SK-N-SH treated with all-trans-retinoic acid at 6 μM for 48 hours (cell line): ENCODE measurements around the gene RPL18.

Experiments used
- ATAC-seq: fragments of 200-7000 bp; cut with Tn5 transposase; 3 replicates; pipeline ENCODE4 v1.9.1; 2020; ENCODE audit warnings: mild to moderate bottlenecking, moderate library complexity
- ARNTL ChIP-seq: fragments of 450-650 bp; formaldehyde crosslinking; IDR thresholded peaks from 2 replicates; pipeline ENCODE4 v1.5.0; 2020; ENCODE audit warnings: low read depth, mild to moderate bottlenecking, moderate library complexity, borderline replicate concordance
- BACH2 ChIP-seq: fragments of 250-450 bp; sonication (Bioruptor Pico); IDR thresholded peaks from 2 replicates; pipeline ENCODE4 v1.9.0; 2021; ENCODE audit warnings: mild to moderate bottlenecking, borderline replicate concordance
- CSDC2 ChIP-seq: fragments of 250-450 bp; sonication (Bioruptor Pico); IDR thresholded peaks from 2 replicates; pipeline ENCODE4 v1.5.0; 2020; ENCODE audit warnings: mild to moderate bottlenecking, moderate library complexity
- GLIS3 ChIP-seq: fragments of 250-450 bp; sonication (Bioruptor Pico); IDR thresholded peaks from 2 replicates; pipeline ENCODE4 v1.5.0; 2020; ENCODE audit warnings: mild to moderate bottlenecking, moderate library complexity
- ISL1 ChIP-seq: fragments of 250-450 bp; sonication (Bioruptor Pico); IDR thresholded peaks from 2 replicates; pipeline ENCODE4 v2.1.2; 2022; ENCODE audit warnings: mild to moderate bottlenecking, moderate library complexity
- OSR1 ChIP-seq: fragments of 250-450 bp; sonication (Bioruptor Pico); IDR thresholded peaks from 2 replicates; pipeline ENCODE4 v1.8.0; 2022; ENCODE audit warnings: moderate library complexity, mild to moderate bottlenecking, inconsistent platforms
- RARB ChIP-seq: fragments of 250-450 bp; sonication (Bioruptor Pico); IDR thresholded peaks from 2 replicates; pipeline ENCODE4 v1.8.0; 2021; ENCODE audit warnings: mild to moderate bottlenecking, moderate library complexity
- SNAI2 ChIP-seq: fragments of 250-450 bp; sonication (Bioruptor Pico); IDR thresholded peaks from 2 replicates; pipeline ENCODE4 v1.5.0; 2020; ENCODE audit warnings: mild to moderate bottlenecking, moderate library complexity
- TCF4 ChIP-seq: fragments of 250-450 bp; sonication (Bioruptor Pico); IDR thresholded peaks from 2 replicates; pipeline ENCODE4 v1.8.0; 2021; ENCODE audit warnings: mild to moderate bottlenecking, moderate library complexity, borderline replicate concordance
- TOX ChIP-seq: fragments of 250-450 bp; sonication (Bioruptor Pico); IDR thresholded peaks from 2 replicates; pipeline ENCODE4 v1.8.0; 2021; ENCODE audit warnings: mild to moderate bottlenecking, moderate library complexity, borderline replicate concordance
- ZC3H10 ChIP-seq: fragments of 250-450 bp; sonication (Bioruptor Pico); IDR thresholded peaks from 2 replicates; pipeline ENCODE4 v1.5.1; 2021; ENCODE audit warnings: mild to moderate bottlenecking, moderate library complexity
- ZFP3 ChIP-seq: fragments of 250-450 bp; sonication (Bioruptor Pico); IDR thresholded peaks from 2 replicates; pipeline ENCODE4 v1.5.0; 2020; ENCODE audit warnings: mild to moderate bottlenecking, moderate library complexity
- ZFP30 ChIP-seq: fragments of 450-650 bp; formaldehyde crosslinking; IDR thresholded peaks from 2 replicates; pipeline ENCODE4 v1.5.0; 2022; ENCODE audit warnings: mild to moderate bottlenecking, moderate library complexity
- ZNF565 ChIP-seq: fragments of 450-650 bp; formaldehyde crosslinking; conservative IDR thresholded peaks from 2 replicates; pipeline ENCODE4 v1.5.0; 2020; ENCODE audit warnings: low read depth, mild to moderate bottlenecking, moderate library complexity
- ZNF70 ChIP-seq: fragments of 450-650 bp; formaldehyde crosslinking; IDR thresholded peaks from 2 replicates; pipeline ENCODE4 v1.5.0; 2020; ENCODE audit warnings: mild to moderate bottlenecking, moderate library complexity
- ZNF8 ChIP-seq: fragments of 450-650 bp; formaldehyde crosslinking; IDR thresholded peaks from 2 replicates; pipeline ENCODE4 v1.5.0; 2020; ENCODE audit warnings: mild to moderate bottlenecking, moderate library complexity
- TF ChIP-seq, protein P1 (sequence below): fragments of 250-450 bp; sonication (Bioruptor Pico); IDR thresholded peaks from 2 replicates; pipeline ENCODE4 v1.8.0; 2021; ENCODE audit warnings: low read depth, mild to moderate bottlenecking, moderate library complexity, borderline replicate concordance
- TF ChIP-seq, protein P2 (sequence below): fragments of 250-450 bp; sonication (Bioruptor Pico); IDR thresholded peaks from 2 replicates; pipeline ENCODE4 v1.5.1; 2021; ENCODE audit warnings: mild to moderate bottlenecking, moderate library complexity
- TF ChIP-seq, protein P3 (sequence below): fragments of 250-450 bp; sonication (Bioruptor Pico); IDR thresholded peaks from 2 replicates; pipeline ENCODE4 v1.8.0; 2020; ENCODE audit warnings: mild to moderate bottlenecking, moderate library complexity, borderline replicate concordance
- TF ChIP-seq, protein P4 (sequence below): fragments of 250-450 bp; sonication (Bioruptor Pico); IDR thresholded peaks from 2 replicates; pipeline ENCODE4 v1.5.1; 2020; ENCODE audit warnings: low read depth, mild to moderate bottlenecking, moderate library complexity
- TF ChIP-seq, protein P5 (sequence below): fragments of 250-450 bp; sonication (Bioruptor Pico); IDR thresholded peaks from 2 replicates; pipeline ENCODE4 v1.5.0; 2020; ENCODE audit warnings: mild to moderate bottlenecking, moderate library complexity

Gene RPL18

DNA sequence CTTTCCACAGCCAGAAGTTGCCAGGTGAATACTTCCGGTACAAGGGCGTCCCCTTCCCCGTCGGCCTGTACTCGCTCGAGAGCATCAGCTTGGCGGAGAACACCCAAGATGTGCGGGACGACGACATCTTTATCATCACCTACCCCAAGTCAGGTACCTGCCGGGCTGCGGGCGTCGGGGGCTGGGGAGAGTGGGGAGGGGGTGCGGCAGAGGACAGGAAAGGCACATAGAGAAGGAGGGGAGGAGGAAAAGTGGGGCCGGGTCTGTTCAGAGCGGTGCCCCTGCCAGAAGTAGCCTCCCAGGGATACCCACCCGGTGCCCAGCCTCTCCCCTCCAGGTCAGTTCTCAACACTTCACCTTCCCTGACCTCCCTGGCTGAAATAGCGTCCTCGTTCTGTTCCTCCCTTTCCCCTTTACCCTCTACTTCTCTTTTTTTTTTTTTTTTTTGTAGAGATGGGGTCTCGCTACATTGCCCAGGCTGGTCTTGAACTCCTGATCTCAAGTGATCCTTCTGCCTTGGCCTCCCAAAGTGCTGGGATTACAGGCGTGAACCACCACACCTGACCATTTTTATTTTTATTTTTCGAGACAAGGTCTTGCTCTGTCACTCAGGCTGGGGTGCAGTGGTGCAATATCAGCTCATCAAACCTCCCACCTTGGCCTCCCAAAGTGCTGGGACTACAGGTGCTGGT lies 42.9 kb downstream of the RPL18 start:
- ATAC-seq, result no peak
- TF ChIP-seq, protein P1, sequence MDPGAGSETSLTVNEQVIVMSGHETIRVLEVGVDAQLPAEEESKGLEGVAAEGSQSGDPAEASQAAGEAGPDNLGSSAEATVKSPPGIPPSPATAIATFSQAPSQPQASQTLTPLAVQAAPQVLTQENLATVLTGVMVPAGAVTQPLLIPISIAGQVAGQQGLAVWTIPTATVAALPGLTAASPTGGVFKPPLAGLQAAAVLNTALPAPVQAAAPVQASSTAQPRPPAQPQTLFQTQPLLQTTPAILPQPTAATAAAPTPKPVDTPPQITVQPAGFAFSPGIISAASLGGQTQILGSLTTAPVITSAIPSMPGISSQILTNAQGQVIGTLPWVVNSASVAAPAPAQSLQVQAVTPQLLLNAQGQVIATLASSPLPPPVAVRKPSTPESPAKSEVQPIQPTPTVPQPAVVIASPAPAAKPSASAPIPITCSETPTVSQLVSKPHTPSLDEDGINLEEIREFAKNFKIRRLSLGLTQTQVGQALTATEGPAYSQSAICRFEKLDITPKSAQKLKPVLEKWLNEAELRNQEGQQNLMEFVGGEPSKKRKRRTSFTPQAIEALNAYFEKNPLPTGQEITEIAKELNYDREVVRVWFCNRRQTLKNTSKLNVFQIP (CRISPR knock-in tag), result no peak
- TF ChIP-seq ZNF565 (no peak), TOX (CRISPR knock-in tag) (no peak), TCF4 (CRISPR knock-in tag) (no peak), ARNTL (CRISPR knock-in tag) (no peak), ZC3H10 (no peak), ISL1 (CRISPR knock-in tag) (no peak), RARB (CRISPR knock-in tag) (no peak), CSDC2 (CRISPR knock-in tag) (no peak), BACH2 (no peak), ZNF70 (no peak), ZFP30 (CRISPR knock-in tag) (no peak), GLIS3 (no peak), ZFP3 (CRISPR knock-in tag) (no peak)
- TF ChIP-seq, protein P2, sequence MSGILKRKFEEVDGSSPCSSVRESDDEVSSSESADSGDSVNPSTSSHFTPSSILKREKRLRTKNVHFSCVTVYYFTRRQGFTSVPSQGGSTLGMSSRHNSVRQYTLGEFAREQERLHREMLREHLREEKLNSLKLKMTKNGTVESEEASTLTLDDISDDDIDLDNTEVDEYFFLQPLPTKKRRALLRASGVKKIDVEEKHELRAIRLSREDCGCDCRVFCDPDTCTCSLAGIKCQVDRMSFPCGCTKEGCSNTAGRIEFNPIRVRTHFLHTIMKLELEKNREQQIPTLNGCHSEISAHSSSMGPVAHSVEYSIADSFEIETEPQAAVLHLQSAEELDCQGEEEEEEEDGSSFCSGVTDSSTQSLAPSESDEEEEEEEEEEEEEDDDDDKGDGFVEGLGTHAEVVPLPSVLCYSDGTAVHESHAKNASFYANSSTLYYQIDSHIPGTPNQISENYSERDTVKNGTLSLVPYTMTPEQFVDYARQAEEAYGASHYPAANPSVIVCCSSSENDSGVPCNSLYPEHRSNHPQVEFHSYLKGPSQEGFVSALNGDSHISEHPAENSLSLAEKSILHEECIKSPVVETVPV (CRISPR knock-in tag), result no peak
- TF ChIP-seq, protein P3, sequence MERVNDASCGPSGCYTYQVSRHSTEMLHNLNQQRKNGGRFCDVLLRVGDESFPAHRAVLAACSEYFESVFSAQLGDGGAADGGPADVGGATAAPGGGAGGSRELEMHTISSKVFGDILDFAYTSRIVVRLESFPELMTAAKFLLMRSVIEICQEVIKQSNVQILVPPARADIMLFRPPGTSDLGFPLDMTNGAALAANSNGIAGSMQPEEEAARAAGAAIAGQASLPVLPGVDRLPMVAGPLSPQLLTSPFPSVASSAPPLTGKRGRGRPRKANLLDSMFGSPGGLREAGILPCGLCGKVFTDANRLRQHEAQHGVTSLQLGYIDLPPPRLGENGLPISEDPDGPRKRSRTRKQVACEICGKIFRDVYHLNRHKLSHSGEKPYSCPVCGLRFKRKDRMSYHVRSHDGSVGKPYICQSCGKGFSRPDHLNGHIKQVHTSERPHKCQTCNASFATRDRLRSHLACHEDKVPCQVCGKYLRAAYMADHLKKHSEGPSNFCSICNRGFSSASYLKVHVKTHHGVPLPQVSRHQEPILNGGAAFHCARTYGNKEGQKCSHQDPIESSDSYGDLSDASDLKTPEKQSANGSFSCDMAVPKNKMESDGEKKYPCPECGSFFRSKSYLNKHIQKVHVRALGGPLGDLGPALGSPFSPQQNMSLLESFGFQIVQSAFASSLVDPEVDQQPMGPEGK (CRISPR knock-in tag), result no peak
- TF ChIP-seq, protein P4, sequence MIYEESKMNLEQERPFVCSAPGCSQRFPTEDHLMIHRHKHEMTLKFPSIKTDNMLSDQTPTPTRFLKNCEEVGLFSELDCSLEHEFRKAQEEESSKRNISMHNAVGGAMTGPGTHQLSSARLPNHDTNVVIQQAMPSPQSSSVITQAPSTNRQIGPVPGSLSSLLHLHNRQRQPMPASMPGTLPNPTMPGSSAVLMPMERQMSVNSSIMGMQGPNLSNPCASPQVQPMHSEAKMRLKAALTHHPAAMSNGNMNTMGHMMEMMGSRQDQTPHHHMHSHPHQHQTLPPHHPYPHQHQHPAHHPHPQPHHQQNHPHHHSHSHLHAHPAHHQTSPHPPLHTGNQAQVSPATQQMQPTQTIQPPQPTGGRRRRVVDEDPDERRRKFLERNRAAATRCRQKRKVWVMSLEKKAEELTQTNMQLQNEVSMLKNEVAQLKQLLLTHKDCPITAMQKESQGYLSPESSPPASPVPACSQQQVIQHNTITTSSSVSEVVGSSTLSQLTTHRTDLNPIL (CRISPR knock-in tag), result no peak
- TF ChIP-seq, protein P5, sequence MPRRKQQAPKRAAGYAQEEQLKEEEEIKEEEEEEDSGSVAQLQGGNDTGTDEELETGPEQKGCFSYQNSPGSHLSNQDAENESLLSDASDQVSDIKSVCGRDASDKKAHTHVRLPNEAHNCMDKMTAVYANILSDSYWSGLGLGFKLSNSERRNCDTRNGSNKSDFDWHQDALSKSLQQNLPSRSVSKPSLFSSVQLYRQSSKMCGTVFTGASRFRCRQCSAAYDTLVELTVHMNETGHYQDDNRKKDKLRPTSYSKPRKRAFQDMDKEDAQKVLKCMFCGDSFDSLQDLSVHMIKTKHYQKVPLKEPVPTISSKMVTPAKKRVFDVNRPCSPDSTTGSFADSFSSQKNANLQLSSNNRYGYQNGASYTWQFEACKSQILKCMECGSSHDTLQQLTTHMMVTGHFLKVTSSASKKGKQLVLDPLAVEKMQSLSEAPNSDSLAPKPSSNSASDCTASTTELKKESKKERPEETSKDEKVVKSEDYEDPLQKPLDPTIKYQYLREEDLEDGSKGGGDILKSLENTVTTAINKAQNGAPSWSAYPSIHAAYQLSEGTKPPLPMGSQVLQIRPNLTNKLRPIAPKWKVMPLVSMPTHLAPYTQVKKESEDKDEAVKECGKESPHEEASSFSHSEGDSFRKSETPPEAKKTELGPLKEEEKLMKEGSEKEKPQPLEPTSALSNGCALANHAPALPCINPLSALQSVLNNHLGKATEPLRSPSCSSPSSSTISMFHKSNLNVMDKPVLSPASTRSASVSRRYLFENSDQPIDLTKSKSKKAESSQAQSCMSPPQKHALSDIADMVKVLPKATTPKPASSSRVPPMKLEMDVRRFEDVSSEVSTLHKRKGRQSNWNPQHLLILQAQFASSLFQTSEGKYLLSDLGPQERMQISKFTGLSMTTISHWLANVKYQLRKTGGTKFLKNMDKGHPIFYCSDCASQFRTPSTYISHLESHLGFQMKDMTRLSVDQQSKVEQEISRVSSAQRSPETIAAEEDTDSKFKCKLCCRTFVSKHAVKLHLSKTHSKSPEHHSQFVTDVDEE (CRISPR knock-in tag), result no peak

DNA sequence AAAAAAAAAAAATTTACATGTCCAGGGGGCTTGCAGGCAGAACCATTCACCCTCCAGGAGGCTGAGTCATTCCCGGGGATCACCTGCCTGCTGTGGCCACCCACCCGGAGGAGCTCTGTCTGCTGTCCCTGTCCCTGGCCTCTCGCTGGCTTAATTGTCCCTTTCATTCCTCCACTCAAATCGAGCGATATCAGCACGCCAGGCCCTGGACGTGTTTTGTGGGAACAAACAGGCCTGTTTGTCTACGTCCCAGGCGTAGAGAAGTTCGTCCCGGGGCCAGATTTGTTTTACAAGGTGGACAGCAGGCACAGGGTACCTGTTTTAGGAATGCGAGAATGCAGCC lies 45.8 kb downstream of the RPL18 start:
- ATAC-seq, result no peak
- TF ChIP-seq SNAI2 (CRISPR knock-in tag) (no peak), ZNF8 (no peak), TOX (CRISPR knock-in tag) (no peak), GLIS3 (no peak), OSR1 (CRISPR knock-in tag) (no peak), BACH2 (no peak), RARB (CRISPR knock-in tag) (no peak), ZNF70 (no peak)
- TF ChIP-seq, protein P2 (CRISPR knock-in tag), result no peak
